GM21619 (cell line): Measurements from ENCODE around the gene CPB2.

ENCODE experiments used
- ATAC-seq: cut with Tn5 transposase; IDR thresholded peaks from one replicate; pipeline ENCODE4 v1.9.1; 2021; ENCODE audit not compliant: unreplicated experiment

CPB2 gene

GRCh38 chr13:46100191-46100815 is 4.5 kb downstream of the CPB2 start:
- no peak for ATAC-seq

DNA sequence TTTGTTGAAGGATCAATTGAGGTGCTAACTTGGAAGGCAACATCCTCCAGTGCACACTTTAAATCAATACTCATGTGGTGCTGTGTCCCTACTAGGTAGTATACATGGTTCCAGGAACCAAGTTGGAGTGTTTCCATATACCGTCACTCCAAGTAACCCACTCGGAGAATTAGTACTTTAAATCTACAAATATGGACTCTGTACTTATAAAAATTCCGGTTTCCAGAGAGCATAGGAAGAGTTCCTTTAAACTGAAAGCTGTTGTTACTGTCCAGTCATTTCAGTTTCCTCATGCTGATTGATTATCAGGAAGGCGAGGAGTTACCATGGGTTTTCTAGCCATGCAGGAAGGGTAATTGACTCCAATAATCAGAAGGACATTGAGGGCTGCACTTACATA is 7.2 kb downstream of the CPB2 start:
- ATAC-seq = no peak

- no peak for ATAC-seq
Measured at GRCh38 chr13:46097015-46097414, 7.8 kb downstream of the CPB2 start.

DNA sequence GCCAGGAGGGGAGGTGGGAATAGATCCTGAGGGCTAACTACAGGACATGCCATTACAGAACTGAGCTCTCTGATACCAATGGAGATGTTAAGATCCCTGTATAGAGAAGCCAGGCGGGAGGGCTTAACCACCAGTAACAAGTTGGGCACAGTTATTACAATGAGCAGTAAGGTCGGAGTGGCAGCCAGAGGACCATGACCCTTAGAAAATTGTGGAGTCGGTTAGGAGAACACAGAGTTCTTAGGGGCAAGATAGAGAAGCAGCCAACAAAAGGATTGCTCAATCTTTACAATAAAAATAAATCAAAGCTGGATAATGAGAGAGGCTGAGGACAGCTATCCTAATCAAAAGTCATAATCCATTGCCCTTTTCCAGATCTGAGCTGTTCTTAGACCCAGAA is 10.4 kb downstream of the CPB2 start:
- no peak for ATAC-seq

DNA sequence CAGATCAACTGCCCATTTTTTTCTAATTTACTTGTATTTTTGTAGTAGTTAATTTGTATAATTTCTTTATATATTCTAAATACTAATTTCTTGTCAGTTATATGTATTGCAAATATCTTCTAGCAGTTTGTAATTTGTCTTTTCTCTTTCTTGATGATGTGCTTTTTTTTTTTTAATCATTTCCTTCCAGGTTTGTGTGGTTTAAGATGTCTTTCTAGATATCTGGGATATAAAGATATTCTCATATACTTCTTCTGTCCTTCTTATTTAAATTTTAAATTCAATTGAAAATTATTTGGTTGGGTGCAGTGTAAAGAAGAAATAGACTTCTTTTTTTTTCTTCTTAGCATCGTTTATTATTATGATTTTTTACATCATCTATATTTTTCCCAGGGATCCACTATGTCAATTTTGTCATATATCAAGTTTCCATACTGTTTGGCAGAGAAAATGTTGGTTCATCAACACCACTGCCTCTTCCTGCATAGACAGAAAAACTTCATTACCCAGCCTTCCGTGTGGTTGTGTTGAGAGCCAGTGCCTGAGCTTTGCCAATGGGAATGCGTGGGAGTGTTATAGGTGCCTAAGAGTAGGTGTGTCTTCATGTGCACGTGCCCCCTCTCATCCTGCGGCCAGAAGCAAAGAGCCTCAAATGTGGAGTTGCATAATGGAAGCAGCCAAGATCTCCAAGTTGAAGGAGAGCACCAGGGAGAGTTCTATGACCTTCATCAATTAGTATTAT is 15.8 kb downstream of the CPB2 start:
- ATAC-seq = no peak

DNA sequence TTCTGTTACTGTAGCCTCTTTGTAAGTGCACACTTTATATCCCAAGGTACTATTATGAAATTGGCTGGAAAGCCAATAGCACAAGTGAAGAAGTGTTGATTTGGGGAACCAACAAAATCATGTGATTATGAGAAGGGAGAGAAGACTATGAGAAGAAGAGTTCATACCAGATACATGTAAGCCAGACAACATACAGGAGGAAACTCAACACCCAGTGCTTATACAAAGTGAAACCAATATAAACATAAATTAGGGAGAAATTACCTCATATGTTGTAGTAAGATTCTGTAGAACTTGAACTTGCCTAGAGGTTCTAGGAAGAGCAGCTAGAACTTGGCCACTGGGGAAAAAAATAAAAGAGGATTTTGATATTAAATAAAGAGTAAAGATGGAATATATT is 17.4 kb downstream of the CPB2 start:
- ATAC-seq = no peak

DNA sequence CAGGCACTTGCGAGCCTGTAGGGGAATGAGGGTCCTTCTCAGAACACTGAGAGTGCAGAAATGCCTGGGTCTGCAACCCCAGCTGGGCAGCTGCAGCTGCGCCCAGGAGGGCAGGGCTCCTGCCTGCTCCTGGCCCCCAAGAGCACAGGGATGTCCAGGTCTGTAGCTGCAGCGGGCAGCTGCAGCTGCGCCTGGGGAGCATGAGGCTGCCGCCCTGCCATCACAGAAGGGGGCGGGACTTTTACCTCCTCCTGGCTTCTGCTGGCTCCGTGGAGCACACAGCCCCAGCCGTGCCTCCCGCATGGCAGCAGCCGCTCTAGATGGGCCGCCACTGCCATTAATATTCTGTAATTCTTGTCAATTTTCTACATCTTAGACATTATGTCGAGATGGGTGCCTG is 17.8 kb downstream of the CPB2 start:
- ATAC-seq = no peak

DNA sequence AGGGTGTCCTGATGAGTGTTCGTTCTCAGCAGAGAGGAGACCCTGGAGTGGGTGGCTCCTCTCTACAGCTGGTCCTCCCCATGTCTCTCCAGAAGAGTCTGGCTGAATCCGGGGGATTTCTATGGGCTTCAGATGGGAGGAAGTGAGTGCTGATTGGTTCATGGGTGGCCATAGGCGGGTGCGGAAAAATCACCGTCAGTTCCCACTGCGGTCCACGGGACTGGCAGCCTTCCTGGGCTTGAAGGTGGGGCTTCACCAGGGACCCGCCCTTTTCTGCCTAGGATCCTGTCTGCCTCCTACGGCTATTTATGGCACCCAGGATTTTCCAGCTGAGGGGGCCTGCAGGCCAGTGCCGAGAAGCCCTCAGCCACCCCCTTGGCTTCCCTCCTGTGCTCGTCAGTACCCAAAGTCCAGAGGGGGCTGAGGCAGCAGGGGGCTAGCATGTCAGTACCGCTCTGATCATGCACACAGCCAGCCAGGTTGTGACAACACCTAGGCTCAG is 18.4 kb downstream of the CPB2 start:
- ATAC-seq = no peak

DNA sequence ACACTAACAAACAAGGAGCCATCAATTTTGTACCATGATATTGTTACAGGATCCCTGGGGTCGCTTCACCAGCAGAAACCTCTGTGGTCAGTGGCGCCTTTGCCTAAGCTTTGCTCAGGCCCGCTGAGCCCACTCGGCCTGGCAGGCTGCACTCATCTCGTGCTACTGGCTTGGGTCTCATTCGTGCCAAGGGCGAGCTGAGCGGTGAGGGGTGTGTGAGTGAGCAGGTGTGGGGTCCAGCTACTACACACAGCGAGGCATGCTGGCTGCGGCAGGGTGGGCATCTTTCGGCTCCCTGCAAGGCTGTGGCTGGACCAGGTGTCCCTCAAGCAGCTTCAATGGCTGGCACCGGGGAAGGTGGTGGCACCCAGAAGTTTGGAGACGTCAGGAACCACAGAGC is 19.1 kb downstream of the CPB2 start:
- ATAC-seq = no peak

- ATAC-seq = no peak
Measured at GRCh38 chr13:46082324-46082723, 22.5 kb downstream of the CPB2 start.

DNA sequence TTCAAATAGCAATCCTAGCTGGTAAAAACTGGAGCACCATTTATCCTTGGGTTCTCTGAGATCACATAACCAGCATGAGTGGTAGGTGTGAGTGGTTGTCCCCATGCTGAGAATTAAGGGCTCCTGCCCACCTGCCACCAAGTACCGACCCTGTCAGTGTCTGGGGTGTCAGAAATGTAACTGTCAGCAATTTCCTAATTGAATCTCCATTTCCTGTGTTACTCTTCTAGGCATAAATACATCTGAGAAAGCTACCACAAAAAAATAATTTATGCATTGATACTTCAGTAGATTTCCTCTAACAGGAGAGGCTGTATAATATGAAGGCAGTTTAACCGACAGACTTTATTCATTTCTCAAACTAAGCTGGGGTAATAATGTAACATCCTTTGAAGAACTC is 25.1 kb downstream of the CPB2 start:
- ATAC-seq = no peak

- ATAC-seq = no peak
Measured at GRCh38 chr13:46077265-46077664, 27.6 kb downstream of the CPB2 start.

DNA sequence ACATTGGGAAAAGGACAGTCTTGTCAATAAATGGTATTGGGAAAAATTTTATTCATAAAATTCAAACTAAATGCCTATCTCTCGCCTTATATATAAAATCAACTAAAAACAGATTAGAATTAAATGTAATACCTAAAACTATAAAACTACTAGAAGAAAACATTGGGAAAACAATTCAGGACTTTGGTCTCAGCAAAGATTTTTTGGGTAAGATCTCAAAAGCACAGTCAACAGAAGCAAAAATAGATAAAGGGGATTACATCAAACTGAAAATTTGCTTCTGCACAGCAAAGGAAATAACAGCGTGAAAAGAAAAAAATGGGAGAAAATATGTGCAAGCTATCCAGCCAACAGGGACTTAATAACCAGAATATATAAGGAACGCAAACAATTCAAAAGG is 28.0 kb downstream of the CPB2 start:
- ATAC-seq = no peak

DNA sequence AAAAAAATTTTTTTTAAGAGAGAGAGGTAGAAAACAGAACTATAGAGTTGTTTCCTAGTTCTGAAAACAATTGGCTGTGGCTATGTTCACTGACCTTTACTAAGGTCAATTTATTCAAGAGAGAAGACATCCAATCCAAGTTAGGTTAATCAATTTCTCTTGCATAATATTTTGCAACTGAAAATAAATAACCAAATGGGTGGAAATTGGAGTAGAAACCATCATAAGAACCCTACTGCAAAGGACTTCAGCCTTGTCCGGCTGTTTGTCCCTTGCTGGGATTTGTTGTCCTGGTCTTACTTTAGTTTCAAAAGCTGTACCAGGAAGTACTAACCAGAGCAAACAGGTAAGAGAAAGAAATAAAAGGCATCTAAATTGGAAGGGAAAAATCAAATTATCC is 29.0 kb downstream of the CPB2 start:
- no peak for ATAC-seq

- ATAC-seq = peak; percentile 89
Measured at GRCh38 chr13:46071590-46072249, 33.1 kb downstream of the CPB2 start.

- no peak for ATAC-seq
Measured at GRCh38 chr13:46063292-46063691, 41.5 kb downstream of the CPB2 start.

GRCh38 chr13:46062185-46062584 is 42.6 kb downstream of the CPB2 start:
- ATAC-seq = no peak

DNA sequence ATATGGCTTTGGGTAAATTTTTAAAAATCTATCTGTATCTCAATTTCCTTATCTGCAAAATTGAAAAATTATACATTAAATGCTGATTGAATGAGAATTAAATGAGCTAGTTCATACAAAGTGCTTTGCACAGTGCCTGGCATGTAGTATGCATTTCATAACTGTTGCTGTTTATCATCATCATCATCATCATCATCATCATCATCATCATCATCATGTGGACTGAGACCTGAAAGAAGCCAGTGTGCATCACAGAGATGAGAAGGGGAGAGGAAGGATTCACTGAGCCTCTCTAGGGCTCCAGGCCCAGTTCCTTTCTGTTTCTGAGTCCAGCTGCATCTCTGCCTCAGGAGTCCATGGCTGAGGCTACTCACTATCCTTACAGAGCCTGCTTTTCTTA is 45.4 kb downstream of the CPB2 start:
- ATAC-seq = no peak

DNA sequence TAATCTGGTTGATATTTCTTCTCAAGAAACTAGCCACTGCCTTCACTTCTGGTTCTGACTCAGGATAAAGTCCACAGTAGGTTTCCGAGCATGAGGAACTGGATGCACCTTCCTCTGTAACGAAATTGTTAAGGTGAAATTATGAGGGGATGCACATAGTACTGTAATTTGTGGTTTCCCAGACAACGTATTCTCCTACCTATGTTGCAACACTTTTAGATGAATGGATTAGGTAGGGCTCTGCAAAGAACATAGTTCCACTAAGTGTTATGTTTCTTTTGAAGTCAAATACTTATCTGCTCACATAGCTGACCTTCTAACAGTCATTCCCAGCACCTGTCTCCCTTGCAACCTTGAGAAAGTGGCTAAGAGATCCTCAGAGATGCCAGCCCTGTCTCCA is 46.6 kb downstream of the CPB2 start:
- ATAC-seq = no peak

- no peak for ATAC-seq
Measured at GRCh38 chr13:46057256-46058015, 47.4 kb downstream of the CPB2 start.
